GM18502 (cell line): ENCODE data around the gene RPS10.

ENCODE experiments used
- ATAC-seq: cut with Tn5 transposase; IDR thresholded peaks from one replicate; pipeline ENCODE4 v1.9.1; 2021; ENCODE audit warnings: mild to moderate bottlenecking; ENCODE audit not compliant: unreplicated experiment, poor library complexity

RPS10 gene

DNA sequence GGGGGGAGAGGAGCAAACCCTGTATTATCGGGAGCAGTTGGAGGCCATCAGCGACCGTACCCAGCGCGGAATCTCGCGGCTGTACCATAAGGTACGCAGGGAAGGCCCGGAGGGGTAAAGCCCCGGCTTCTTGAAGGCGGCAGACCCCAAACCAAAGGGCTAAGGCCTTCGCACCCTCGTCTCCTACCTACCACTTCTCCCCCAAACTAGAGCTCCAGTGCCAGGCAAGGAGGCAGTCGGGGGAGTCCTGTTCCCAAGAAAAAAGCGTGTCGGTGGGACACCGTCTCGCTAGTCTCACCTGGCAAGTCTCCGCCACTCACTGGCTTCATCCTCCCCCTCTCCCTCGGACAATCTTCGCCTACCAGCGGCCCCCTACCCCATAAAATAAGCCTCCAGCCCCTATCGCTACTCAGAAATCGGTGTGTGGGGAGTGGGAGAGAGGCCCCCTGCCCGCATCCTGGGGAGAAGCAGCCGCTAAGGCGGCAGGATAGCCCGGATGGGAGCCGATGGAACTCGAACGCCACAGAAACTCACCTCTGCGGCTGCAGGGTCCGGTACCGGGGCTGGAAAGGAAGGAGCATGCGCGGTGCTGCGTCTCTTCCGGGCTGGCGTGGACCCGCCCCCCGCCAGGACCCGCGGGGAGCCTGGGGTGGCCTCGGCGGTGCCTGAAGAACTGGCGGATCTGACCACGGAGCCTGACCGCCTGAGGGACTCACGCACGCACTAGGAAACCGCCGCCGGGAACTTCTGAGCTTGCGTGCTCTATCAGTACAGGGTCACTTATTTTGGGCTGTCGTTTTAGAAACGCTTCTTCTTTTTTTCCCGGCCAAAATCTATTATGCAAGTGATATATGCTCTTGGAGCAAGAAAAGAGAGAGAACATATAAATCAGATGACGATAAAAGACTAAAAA is at the start of gene RPS10:
RPS10 (minus strand) TSS at position 572 of the 913 bp plus-strand sequence. CDS start 848 bp downstream, outside the sequence.
- peak; percentile 87 for ATAC-seq

DNA sequence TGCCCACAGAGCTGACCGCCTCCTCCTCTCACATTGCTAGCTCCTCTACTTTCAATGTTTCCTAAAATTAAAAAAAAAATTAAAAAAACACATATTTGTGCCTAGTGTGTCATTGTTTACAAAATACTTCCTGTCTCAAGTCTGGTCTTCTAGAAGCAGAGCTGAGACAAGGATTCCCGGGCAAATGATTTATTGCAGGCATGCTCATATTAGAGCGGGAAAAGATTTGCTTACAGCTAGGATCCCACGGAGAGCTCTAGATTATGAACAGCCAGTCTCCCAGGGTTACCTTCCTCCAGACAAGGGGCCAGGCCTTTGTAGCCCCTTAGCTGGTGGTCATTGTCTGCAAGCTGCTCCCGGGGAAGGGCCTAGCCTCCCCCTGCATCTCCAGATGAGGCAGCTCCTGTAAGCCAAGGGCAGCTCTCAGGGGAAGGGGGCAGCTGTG is 49.4 kb upstream of the RPS10 start:
- ATAC-seq, result no peak

DNA sequence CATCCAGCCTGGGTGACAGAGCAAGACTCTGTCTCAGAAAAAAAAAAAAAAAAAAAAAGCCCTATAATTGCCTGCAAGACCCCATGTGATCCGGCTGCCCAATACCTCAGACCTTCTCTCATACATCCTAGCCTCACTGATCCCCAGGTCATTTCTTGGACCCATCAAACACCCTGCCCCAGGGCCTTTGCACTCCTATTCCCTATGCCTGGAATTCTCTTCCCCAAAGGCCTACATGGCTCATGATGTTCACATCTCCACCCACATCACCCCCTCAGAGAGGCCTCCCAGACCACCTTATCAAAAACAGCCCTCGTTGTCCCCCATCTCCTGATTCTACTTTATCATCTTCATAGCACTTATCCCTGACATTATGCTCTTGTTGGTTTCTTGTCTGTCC is 48.9 kb upstream of the RPS10 start:
- no peak for ATAC-seq

DNA sequence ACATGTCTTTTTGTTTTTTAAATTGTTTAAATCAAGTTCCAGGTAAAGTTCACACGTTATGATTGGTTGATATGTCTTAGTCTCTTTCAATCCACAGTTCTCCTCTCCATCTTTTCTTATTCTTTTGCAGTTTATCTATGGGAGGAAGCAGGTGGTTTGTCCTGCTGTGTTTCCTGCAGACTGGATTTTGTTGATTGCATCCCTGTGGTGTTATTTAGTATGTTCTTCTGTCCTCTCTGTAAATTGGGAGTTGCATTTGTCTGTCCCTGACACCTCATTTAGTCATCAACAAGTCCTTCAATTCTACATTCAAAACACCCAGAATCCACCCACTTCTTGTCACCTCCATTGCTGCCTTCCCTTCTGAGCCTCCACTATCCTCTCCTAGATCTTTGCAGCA is 48.1 kb upstream of the RPS10 start:
- ATAC-seq, result no peak

DNA sequence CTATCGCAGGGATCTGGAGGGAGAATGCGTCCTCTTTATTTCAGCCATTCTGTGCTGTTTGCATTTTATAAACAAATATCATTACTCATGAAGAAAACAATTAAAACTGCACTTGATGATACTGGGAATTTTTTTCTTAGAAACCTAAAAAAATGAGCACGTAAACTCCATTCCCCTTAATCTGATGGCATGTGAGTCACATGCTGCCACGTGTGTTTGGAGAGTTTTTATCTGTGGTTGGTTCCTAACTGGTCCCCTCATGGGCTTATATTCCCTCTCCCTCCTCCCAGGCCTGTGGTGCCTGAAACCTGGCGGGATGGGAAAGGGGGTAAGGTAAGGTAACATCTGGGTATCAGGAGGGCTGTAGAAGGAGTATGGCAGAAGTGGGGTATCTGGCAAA is 46.6 kb upstream of the RPS10 start:
- ATAC-seq, result no peak

DNA sequence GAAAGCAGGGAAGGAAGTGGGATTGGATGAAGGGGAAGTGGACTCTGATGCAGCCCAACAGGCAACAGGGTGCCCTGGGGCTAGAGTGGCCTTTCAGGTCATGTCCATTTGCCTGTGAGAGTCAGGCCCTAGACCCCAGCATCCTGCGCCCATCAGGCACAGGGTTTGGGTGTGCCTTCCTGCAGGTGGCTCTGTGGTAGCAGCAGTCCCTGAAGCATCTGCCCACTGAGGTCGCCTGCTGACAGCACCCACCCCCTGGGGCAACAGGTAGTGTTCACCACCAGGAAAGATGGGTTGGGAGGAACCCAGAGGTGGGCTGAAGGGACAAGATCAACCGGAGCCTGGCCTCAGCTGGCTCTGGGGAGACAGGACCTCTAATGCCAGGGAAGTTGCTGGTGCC is 43.6 kb upstream of the RPS10 start:
- ATAC-seq, result no peak

DNA sequence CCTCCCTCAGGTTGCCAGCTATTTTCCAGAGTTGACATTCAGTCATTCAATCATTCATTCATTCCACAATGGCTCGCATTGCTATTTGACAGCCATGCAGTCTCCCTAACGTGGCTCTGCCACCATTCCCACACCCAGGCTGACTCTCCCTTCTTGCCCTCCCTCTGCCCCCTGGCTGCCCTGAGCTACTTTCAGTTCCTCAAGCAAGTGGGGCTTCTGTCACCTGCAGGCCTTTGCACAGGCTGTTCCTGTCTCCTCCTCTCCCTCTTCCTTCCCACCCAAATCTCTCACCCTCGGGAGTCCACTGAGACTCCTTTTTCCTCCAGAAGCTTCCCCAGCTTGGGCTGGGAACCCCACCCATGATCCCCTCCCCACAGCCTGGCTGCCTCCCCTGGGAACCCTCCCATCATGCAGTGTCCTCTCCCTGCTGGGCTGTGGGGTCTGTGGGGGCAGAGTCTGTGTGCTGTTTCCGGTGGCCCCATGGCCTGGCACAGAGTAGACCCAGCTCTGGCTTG is 42.6 kb upstream of the RPS10 start:
- no peak for ATAC-seq

DNA sequence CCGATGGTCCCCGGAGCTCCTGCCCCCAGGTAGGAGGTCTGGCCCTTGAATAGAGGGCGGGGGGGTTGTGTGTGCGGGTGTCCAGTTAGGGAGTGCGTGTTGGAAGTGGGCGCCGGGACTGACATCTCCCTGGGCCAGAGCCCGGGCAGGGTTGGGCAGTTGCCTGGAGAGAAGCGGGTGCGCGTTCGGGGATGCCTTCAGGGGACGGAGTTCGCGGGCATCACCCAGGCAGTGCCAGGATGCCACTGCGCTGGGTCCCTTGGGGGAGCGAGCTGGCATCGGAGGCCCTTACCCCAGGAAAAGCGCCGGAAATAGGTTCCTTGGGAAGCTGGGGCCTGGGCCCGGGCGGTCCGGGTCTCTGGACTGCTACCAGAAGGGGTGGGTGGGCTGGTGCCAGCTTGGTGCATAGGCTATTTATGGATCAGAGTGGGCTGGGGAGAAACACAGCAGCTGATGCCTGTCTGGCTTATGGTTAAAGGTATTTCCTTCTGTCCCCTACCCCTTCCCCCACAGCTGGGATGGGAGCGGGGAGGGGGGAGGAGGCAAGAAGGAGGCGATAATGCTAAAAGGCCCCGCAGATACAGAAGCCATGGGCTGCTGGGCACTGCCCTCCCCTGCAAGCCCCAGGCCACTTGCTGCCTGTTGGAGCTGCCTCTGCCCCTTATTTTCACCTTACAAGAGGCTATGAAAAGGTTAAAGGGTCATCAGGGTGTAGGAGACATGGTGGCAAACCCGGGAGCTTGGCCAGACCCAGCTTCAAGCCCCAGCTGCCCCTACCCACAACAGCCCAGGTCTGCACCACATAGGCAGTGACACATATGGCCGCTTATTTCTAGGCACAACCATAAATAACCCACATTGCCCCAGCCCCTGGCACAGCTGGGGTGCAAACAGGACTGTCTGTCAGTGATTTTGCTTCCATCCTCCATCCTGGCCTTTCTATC is 40.6 kb upstream of the RPS10 start:
- no peak for ATAC-seq

DNA sequence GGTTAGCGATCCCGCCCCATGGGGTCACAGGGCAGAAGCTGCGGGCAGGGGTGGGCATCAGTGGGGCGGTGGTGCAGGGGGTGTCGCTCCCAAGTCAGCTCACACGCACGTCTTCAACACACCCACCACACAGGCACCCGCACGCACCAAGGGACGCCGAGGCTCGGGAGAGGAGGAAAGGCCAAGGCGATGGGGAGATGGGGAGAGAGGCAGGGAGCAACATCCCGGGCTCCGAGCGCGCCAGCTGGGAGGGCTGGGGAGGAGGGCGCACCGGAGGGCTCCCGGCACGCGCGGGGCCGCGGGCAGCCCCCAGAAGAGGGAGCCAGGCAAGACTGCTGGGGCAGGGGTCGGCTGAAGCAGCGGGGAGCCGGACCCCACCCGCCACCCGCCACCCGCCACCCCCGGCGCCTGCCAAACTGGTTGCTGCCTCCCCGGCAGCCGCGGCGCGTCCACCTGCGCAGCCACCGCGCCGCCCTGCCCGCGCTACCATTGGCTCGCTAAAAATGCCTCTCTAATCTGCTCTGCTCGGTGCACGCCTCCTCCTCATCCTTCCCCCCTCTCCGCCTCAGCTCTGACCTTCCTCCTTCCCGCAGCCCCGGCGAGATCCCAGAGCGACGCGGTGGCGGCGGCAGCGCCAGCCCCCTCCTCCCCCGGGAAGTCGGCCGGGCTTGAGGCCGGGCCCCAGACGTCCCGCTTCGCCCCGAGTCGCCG is 39.8 kb upstream of the RPS10 start, which contains the start of gene PACSIN1:
PACSIN1 (plus strand) TSS at position 546 of the 711 bp plus-strand sequence. CDS start 60,230 bp downstream, outside the sequence.
- ATAC-seq, result no peak

DNA sequence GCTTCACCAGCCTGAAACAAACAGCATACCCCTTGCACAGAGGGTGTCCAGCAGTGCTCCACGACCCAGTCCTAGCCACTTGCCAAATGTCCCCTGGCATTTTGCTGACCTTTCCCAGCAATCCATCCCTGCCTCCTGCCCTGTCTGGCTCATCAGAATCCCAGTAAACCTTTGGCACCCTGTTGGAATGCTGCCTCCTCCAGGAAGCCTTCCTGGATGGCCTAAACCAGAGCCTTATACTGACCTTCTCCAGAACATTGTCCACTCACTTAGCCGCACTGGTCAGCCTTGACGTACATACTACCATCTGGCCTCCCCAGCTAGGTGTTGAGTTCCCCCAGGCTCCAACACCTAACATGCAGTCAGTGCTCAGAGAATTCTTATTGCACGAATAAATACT is 38.0 kb upstream of the RPS10 start:
- ATAC-seq, result no peak

DNA sequence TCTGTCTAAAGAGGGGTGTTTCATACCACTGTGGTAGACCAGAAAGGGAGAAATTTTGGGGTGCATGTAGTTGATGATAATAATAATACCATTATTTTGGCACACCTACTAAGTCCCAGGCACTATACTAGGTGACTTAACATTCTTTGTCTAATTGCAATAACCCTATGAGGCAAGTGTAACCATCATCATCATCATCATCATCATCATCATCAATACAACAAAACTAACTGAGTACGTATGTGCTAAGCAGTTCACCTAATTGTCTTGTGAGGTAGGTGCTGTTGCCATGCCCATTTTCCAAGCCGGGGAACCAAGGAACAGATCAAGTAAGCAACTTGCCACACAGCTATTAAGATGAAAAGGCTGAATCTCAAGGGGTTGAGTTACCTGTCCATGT is 37.4 kb upstream of the RPS10 start:
- no peak for ATAC-seq

DNA sequence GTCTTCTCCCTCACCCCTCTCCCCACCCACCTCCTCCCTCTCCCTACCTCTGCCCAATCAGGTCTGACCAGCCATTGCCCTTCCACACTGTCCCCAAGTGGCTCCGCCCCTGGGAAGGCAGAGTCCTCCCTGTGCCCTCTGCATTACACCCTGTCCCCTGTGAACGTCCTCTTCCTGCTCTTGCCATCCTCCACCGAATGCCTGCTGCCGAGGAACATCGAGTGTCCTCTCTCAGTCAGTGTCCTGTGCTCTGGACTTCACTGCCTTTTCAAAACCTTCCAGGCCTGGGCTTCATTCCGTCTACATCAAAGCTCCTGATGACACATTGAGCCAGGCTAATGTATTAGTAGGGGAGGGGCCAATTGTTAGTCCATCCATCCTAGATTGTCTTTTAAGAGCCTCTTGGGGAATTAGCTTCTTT is 36.7 kb upstream of the RPS10 start:
- ATAC-seq, result no peak

DNA sequence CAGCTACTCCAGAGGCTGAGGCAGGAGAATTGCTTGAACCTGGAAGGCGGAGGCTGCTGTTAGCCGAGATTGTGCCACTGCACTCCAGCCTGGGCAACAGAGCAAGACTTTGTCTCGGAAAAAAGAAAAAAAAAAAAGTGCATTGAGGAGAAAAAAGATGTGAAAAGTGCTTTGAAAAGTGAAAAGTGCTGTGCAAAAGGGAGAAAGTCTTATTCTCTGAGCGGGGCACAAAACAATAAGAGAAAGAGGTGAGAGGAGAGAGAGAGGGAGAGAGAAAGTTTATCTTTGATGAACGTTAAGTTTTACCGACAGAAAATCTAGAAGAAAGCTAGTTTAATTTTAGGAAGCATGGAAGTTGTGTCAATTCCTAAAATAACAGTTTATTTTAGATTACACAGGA is 36.1 kb upstream of the RPS10 start:
- ATAC-seq, result no peak

DNA sequence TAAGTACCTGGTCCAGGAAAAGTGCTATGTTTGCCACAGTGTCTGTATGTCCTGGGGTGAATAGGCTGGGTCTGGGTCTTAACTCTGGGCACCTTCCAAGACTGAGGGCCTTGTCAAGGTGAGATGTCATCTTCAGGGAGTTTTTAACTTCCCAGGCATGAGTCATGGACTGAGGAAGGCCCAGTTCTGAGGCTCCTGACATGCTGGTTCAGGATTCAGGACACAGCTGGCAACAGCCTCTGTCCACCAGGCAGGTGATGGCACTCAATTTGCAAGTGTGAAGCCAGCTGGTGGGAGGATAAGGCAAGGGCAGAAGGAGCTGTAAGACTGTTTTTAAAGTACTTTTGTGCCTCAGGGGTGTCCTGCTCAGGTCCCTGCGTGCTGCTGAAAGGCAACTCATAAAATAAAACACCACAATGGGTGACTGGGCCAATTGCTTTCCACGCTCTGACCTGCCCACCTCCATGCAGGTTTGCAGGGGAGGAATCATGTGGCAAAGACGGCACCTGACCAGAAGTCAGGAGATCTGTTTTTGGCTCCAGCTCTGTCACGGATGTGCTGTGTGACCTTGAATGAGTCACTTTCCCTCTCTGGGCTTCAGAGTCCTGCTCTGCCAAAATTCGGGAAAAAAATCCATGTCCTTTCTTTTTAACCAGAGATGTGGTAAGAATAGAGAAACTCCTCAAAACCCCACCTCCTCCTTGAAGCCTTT is 35.1 kb upstream of the RPS10 start:
- ATAC-seq, result no peak

DNA sequence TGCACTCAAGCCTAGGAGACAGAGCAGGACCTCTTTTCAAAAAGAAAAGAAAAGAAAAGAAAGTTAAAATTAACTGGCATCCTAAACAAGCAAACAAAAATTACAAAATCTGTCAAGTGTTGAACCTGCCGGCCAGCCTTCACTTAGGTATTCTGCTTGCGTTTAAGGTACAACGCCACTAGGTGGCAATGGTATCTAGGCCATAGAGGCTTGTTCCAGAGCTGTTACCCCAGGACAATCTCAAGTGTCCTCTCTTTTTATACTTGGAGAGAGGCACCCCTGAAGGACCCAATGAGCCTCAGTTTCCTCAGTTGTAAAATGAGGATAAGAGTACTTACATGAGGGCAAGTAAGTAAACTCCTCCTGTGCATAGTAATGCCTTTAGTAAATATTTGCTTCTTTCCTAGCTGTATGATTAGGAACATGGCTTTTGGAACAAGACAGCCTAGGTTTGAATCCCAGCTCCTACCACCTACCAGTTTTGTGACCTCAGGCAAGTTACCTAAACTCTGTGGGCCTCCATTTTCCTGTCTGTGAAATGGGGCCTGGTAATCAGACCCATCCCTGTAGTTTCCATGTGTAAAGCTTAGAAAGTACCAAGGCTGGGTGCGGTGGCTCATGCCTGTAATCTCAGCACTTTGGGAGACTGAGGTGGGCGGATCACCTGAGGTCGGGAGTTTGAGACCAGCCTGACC is 34.2 kb upstream of the RPS10 start:
- ATAC-seq, result no peak

DNA sequence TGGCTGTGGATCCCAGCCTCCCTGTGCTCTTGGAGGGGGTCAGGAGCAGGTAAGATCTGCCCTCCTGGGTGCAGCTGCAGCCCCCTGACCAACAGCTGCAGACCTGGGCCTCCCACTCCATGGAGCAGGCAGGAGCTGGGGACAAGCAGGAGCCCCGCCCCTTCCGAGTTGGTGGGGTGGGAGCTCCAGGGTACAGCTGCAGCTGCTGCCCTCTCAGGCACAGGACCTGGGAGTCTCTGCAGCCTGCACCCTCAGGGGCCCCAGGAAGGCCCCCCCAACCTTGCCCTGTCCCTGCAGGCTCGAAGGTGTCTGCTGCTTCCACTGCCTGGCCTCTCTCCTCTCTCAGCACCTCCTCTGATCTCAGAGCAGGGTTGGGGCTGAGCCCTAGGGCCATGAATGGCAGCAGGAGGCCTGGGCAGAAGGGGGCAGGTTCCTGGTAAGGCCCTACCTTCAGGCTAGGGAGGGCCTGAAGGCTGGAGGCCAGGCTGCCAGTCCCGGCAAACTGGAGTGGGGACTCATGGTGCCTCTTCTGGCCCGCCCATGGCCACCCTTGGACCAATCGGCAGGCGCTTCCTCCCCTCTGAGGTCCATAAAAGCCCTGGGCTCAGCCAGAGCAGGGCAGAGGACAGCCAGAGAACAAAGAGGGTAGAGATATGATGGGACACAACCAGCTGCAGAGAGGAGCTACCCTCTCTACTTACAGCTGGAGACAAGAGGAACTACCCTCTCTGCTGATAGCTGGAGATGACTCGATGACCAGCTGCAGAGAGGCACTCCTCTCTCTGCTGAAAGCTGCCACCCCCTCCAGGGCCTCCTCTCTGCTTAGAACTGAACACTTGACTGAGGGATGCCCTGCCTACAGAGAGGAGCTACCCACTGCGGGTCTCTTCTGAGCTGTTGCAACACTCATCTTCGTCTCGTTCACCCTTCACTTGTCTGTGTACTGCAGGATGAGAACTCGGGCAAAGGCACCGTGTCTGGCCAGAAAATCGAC is 32.2 kb upstream of the RPS10 start:
- no peak for ATAC-seq

DNA sequence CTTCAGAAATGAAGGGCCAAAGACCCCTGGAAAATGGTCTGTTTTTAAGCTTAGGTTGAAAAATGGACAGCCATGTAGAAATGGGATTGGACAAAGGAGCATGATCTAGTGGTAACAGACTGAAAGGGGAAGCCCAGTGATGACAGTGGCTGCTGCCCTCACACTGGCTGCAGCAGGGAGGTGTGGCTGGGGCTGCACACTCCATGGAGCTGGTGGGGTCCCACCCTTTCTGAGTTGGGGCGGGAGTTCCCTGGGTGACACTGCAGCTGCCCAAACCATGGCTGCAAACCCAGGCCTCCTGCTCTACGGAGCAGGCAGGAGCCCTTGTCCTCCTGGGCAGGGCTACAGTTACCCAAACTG is 31.5 kb upstream of the RPS10 start:
- no peak for ATAC-seq

DNA sequence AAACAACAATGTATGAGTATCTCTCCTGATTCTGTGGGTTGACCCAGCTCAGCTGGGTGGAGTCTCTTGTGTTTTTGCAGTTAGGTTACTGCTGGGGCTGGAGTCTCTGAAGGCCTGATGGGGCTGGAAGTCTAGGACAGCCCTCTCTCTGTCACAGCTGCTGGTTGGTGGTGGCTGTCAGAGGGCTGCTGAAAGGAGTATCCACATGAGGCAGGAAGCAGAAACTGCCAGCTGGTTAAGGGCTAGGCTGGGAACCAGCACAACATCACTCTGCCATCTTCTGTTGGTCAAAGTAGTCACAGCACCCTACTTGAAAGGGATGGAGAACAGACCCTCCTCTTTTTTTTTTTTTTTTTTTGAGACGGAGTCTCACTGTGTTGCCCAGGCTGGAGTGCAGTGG is 30.0 kb upstream of the RPS10 start:
- ATAC-seq, result no peak
